Raji (cell line): ENCODE data around the gene NXN.

Experiments used
- POLR2A ChIP-seq: IDR thresholded peaks from 2 replicates; pipeline ENCODE4 v1.6.1; 2011; ENCODE audit warnings: low read depth, low read length, control low read depth; ENCODE audit not compliant: insufficient read depth

Gene NXN

GRCh38 chr17:1010586-1010985, 31.0 kb upstream of the NXN start:
- no peak for TF ChIP-seq POLR2A

GRCh38 chr17:1010086-1010450, 30.5 kb upstream of the NXN start:
- TF ChIP-seq POLR2A, result no peak

DNA sequence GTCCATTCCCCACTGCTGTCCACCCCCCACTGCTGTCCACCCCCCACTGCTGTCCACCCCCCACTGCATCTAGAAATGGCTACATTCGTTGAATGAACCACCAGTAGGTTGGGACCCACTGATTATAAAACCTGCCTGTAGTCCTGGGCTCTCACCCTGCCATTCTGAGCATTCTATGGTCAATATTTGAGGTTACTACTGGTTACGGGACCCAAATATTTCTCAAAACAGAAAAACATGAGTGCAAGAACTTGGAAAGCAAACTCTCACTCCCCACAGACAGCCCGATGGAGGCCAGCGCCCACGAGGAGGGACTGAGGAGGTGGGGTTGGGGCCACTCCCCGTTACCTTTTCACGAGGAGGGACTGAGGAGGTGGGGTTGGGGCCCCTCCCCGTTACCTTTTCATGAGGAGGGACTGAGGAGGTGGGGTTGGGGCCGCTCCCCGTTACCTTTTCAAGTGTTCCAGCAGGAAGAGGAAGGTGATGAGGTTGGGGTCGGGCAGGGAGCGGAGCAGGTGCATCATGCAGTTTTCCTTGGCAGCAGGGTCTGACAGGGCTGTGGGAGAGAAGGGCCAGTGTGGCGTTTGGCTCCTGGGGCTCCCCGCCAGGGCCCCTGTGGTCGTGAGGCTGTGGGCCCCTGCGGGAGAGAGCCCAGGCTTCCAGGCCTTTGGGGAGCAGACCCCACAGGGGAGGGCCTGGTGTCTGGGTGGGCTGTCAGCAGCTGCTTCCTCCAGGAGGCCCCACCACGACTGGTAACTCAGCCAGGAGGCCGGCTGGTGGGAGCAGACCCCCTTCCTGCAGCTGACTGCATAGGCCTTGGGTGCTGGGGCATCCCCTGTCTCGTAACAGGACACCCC, 29.9 kb upstream of the NXN start:
- no peak for TF ChIP-seq POLR2A

DNA sequence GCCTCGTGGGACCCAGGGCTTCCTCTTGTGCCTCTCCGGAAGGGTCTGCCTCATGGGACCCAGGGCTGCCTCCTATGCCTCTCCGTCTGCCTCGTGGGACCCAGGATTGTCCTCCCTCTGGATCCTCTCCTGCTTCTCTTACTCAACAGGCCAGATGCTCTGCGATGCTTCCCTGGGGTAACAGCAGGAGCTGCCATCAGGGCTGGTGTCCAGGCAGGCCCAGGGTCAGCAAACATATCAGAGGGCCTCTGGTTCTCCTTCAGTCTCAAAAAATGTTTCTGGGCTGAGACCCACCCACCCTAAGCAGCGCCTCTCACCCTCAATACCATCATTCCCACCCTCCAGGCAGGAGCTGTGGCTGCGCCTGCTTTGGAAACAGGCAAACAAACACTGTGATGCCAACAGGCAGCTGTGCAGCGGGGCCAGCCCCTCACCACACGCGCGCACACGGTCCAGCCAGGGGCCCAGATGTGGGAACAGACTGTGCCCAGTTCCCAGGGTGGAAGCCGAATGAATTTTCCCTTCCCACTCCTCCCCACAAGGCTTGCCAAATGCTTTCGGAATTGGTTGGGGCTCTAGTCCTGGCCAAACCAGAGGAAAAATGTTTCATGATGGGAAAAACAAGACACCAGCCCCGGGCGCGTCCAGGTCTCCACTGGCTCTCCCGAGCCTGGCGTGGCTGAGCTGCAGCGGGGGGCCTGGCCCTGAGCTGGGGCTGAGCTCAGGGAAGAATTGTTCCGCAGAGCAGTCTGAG, 28.6 kb upstream of the NXN start:
- TF ChIP-seq POLR2A, result no peak

- no peak for TF ChIP-seq POLR2A
These were observed 27.9 kb upstream of the NXN start for GRCh38 chr17:1007310-1008007.

- no peak for TF ChIP-seq POLR2A
These were observed 26.5 kb upstream of the NXN start for GRCh38 chr17:1006054-1006453.

GRCh38 chr17:1005361-1005946, 25.9 kb upstream of the NXN start:
- no peak for TF ChIP-seq POLR2A

GRCh38 chr17:1004769-1005295, 25.3 kb upstream of the NXN start:
- no peak for TF ChIP-seq POLR2A

GRCh38 chr17:1003972-1004768, 24.6 kb upstream of the NXN start:
- 0 out of 2 replicates have a peak, but pooled peaks have one; percentile 14 for TF ChIP-seq POLR2A

DNA sequence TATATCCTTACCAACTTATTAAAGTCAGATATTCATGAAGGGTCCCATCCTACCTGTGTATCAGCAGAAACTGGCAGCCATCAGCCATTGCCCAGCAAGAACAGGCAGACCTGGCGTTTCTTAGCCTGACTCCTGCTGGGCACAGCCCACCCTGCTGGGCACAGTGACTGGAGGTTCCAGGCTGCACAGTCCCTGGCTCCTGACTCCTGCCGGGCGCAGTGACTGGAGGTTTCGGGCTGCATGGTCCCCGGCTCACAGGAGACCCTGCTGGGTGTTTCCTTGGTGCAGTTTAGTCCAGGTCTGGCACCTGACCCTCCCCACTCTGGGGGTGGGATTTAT, 24.0 kb upstream of the NXN start:
- TF ChIP-seq POLR2A, result no peak

DNA sequence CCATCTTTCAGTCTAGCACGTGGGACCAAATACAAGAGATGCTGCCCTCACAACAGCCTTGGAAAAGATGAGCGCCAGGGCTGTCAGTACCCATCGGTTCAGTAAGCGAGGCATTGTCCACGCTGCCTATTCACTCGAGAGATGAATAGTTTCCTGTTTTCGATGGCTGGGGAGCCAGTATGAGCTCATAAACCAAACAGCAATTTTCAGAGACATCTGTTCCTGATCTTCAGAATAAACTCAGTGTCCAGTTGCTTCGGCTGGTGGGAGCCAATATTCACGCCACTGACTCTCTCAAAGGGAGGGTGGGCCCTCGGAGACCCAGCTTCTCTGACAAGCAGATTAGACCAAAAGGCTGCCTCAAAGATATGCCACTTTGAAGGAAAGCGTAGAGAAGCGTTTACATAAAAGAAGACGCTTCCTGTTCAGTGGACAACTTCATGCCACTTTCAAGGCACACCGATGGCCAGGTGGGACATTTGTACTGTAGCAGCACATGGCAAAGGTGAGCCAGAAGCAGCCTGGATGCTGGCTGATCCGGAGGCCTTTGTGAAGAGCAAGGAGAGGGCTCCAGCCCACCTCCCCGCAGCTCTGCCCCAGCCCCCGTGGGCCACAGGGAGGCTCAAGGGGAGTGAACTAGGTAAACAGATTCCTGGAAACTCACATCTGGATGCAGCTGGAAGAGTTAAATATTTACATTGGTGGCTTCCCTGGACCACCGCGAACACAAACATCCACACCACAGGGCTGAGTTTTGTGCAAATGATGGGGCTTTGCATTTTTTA, 23.4 kb upstream of the NXN start:
- TF ChIP-seq POLR2A, result no peak

DNA sequence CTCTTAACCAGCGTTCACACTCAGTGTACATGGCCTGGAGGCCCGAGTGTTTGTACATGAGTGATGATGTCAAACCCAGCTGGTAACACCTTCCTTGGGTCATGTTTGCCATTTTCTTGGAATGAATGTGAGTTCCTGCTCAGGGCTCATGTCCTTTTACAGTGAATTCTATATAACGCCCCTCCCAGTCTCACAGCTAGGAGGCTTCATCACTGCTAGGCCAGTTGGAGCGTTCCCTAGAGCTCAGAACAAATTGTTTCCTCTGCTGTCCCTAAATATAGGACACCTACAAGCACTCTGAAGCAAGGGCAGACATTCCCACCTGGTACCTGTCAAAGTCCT, 22.8 kb upstream of the NXN start:
- no peak for TF ChIP-seq POLR2A

DNA sequence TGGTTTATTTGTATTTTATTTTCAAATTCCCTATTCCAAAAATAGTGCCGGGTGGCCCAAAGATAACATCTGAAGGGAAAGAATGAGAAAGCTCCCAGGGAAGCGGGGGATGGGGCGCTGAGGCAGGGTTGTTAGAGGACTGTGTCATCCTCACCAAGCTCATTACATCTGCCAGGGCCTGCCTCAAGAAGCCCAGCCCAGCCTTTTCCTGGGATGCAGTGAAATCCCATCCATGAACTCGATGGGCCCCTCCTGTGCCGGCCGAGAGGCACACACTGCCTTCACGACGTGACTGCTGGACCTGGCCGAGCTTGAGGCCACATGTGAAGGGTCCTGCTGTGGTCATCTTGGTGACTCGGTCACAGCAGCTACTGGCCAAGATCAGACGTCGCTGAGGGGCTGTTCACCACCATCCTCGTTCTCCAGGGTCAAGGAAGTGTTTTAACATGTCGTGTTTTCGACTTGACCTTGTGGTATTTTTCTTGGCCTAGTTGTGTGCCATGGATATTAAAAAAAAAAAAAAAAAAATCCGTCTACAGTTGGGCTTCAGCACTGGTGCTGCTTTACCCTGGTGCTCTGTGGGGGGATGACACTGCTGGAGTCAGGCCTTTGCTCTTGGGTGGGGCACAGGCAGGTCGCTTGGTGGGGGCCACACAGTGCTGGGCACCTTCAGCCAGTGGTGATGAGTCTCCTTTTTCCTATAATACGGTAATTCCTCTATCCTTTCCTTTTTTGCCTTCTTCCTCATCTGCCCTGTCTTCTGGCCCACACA, 22.2 kb upstream of the NXN start:
- no peak for TF ChIP-seq POLR2A
